SU-DHL-6 (cell line): ENCODE measurements around the gene ACTR6.

Source experiments
- H2AFZ ChIP-seq: fragments of 200-600 bp; sonication (generic); 2 replicates; pipeline ENCODE4 v1.6.1; 2014; ENCODE audit warnings: low read depth, mild to moderate bottlenecking, moderate library complexity, mixed read lengths, antibody characterized with exemption, low read length; ENCODE audit not compliant: severe bottlenecking
- H3F3A ChIP-seq: fragments of 200-600 bp; shearing (Covaris generic); 2 replicates; pipeline ENCODE4 v1.6.0; 2016; ENCODE audit warnings: antibody characterized with exemption, mild to moderate bottlenecking; ENCODE audit not compliant: insufficient read depth
- H3K27ac ChIP-seq: fragments of 200-600 bp; sonication (generic); 2 replicates; pipeline ENCODE4 v1.5.1; 2016; ENCODE audit warnings: low read depth, mild to moderate bottlenecking, low read length, moderate library complexity, mixed read lengths
- H3K27me3 ChIP-seq: fragments of 200-600 bp; sonication (generic), shearing (Covaris generic); 2 replicates; pipeline ENCODE4 v1.6.0; 2014; ENCODE audit warnings: mild to moderate bottlenecking, low read length
- H3K36me3 ChIP-seq: fragments of 200-600 bp; sonication (generic); 2 replicates; pipeline ENCODE4 v1.6.1; 2014; ENCODE audit warnings: mild to moderate bottlenecking, low read length, mixed read lengths
- H3K4me2 ChIP-seq: fragments of 300-600, 200-600 bp; shearing (Covaris generic), sonication (generic); 2 replicates; pipeline ENCODE4 v1.6.0; 2014; ENCODE audit warnings: low read length, low read depth, mild to moderate bottlenecking; ENCODE audit not compliant: poor library complexity, severe bottlenecking
- H3K4me3 ChIP-seq: fragments of 200-600 bp; sonication (generic); 2 replicates; pipeline ENCODE4 v1.5.1; 2014; ENCODE audit warnings: antibody characterized with exemption, low read length, mild to moderate bottlenecking, mixed read lengths; ENCODE audit not compliant: insufficient read depth, poor library complexity, severe bottlenecking
- H3K79me2 ChIP-seq: fragments of 200-600 bp; sonication (generic); 2 replicates; pipeline ENCODE4 v1.6.1; 2014; ENCODE audit warnings: mild to moderate bottlenecking, low read length, moderate library complexity; ENCODE audit not compliant: insufficient read depth
- H3K9ac ChIP-seq: fragments of 200-600 bp; sonication (generic); 2 replicates; pipeline ENCODE4 v1.7.0; 2014; ENCODE audit warnings: mild to moderate bottlenecking, low read length
- H3K9me2 ChIP-seq: fragments of 200-600 bp; sonication (generic); replicated peaks from 2 replicates; pipeline ENCODE4 v1.6.1; 2014; ENCODE audit warnings: low read length; ENCODE audit not compliant: insufficient read depth
- H3K9me3 ChIP-seq: fragments of 200-600 bp; sonication (generic); 2 replicates; pipeline ENCODE4 v1.6.1; 2014; ENCODE audit warnings: low read length, mixed read lengths; ENCODE audit not compliant: insufficient read depth
- H4K20me1 ChIP-seq: fragments of 200-600 bp; sonication (generic); 2 replicates; pipeline ENCODE4 v1.6.1; 2014; ENCODE audit warnings: low read depth, mild to moderate bottlenecking, antibody characterized with exemption, low read length, moderate library complexity, mixed read lengths
- EZH2phosphoT487 ChIP-seq: fragments of 200-600 bp; sonication (generic), shearing (Covaris generic); conservative IDR thresholded peaks from 2 replicates; pipeline ENCODE4 v1.6.1; 2018; ENCODE audit warnings: mild to moderate bottlenecking, antibody characterized with exemption, low read length, moderate library complexity, mixed read lengths
- TF ChIP-seq, protein P1 (sequence below): fragments of 200-600 bp; sonication (generic); IDR thresholded peaks from one replicate; pipeline ENCODE4 v1.5.1; 2017; ENCODE audit warnings: antibody characterized with exemption, mild to moderate bottlenecking, low read length, moderate library complexity; ENCODE audit not compliant: insufficient read depth, poor library complexity, severe bottlenecking

Gene ACTR6

DNA sequence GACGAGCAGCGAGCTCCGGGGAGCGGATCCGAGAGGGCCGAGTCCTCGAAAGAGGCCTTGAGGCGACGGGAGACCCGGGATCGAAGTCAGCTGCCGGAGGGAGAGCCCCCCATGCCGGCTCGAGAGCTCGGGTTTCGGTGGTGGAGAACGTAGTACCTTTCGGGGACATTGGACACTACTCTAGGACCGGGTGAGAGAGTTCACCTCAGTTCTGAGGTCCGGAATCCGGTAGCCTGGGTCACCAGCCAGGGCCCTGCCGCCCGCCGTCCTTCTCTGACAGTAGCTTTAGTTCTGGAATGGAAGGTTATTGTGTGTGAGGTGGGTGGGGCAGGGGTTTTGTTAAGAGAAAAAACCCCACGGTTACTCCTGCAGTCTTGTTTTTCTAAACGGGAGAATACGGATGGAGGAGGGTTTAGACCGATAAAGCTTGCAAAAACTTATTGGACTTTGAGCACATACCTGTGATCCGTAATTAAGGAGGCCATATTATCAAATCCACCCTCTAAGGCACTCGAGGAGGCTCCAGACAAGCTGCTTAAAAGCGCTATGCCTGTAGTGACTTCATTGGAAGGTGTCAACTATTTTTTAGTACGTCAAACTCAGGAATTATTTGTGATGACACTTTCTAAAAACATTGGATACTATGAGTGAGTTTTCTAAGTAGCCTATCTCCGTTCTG is 67.1 kb downstream of the ACTR6 start:
- Histone ChIP-seq H3K79me2 (peaks cover 51% of the 10 kb centered on the region), H3K27me3 (no peaks in the 10 kb centered on the region), H2AFZ (peak overlapping the region; percentile 87), H4K20me1 (peaks cover 14% of the 10 kb centered on the region), H3K4me3 (peak overlapping the region; percentile 91), H3K9me3 (no peaks in the 10 kb centered on the region), H3K9me2 (no peaks in the 10 kb centered on the region), H3K9ac (peak overlapping the region; percentile 90), H3F3A (no peaks in the 10 kb centered on the region), H3K4me2 (peak overlapping the region; percentile 91), H3K36me3 (no peaks in the 10 kb centered on the region; the same call in 1 of the 2 replicates), H3K27ac (peak overlapping the region; percentile 59)
- no peak for TF ChIP-seq EZH2phosphoT487

DNA sequence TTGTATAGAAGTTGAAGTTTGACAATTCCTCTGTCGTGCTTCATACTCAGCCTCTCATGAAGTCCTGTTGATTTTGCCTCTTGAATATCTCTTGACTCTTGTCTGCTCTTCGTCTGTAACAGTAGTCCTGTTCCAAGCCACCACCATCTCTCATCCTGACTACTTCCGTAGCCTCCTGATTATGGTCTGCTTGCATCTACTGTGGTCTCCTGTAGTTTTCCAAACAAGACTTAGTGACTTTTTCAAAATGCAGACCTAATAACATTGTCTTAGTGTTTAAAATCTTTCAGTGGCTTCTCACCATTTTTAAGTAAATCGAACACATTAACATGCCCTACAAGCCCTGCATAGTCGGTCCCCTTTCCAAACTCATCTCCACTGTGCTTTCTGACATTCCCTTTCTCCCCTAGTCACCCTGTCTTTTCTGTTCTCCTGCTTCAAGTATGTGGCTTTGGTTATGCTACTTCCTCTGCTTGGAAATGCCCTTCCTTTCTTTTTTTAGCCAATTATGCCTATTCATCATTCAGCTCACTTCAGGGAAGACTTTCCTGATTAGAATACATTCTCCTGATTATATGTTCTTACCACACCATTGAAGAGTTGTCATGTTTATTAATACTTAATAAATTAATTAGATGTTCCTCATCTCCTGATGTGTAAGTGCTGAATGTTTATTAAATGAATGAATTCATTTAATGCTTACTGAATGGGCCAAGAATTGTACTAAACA is 68.4 kb downstream of the ACTR6 start:
- Histone ChIP-seq H3K4me2 (peak overlapping the region; percentile 91), H3K79me2 (peaks cover 58% of the 10 kb centered on the region), H3F3A (no peaks in the 10 kb centered on the region), H3K36me3 (no peaks in the 10 kb centered on the region; the same call in 1 of the 2 replicates), H3K4me3 (no peak overlapping the region), H2AFZ (no peak overlapping the region), H3K9me3 (no peaks in the 10 kb centered on the region), H3K27me3 (no peaks in the 10 kb centered on the region), H3K9me2 (no peaks in the 10 kb centered on the region), H4K20me1 (peaks cover 14% of the 10 kb centered on the region), H3K9ac (peak overlapping the region; percentile 90; the same call in 1 of the 2 replicates), H3K27ac (no peak overlapping the region)
- TF ChIP-seq, protein P1, sequence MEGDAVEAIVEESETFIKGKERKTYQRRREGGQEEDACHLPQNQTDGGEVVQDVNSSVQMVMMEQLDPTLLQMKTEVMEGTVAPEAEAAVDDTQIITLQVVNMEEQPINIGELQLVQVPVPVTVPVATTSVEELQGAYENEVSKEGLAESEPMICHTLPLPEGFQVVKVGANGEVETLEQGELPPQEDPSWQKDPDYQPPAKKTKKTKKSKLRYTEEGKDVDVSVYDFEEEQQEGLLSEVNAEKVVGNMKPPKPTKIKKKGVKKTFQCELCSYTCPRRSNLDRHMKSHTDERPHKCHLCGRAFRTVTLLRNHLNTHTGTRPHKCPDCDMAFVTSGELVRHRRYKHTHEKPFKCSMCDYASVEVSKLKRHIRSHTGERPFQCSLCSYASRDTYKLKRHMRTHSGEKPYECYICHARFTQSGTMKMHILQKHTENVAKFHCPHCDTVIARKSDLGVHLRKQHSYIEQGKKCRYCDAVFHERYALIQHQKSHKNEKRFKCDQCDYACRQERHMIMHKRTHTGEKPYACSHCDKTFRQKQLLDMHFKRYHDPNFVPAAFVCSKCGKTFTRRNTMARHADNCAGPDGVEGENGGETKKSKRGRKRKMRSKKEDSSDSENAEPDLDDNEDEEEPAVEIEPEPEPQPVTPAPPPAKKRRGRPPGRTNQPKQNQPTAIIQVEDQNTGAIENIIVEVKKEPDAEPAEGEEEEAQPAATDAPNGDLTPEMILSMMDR, result no peak
- TF ChIP-seq EZH2phosphoT487, result no peak

DNA sequence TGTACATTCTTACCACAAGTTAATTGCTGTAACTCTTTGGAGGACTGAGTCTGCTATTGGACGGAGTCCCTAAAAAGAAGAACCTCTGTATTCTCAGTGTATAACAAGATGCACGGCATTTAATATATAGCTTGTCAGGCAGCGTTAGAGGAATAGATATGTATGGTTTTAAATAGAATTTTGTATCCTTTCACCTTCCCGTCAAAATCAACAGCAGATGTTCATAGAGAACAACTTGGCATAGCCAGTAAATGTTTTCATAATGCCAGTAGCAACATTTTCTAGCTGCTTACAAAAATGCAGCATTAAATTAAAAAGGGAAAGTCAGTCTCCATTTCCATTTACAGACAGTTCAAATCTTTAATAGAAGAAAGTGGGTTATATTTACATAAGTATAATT is 73.2 kb downstream of the ACTR6 start:
- Histone ChIP-seq H4K20me1 (peaks cover 7% of the 10 kb centered on the region), H3F3A (no peaks in the 10 kb centered on the region), H3K9me3 (no peaks in the 10 kb centered on the region), H3K9ac (no peak overlapping the region), H3K4me2 (no peak overlapping the region), H3K4me3 (no peak overlapping the region), H2AFZ (no peak overlapping the region), H3K9me2 (no peaks in the 10 kb centered on the region), H3K79me2 (peaks cover 89% of the 10 kb centered on the region), H3K27ac (no peak overlapping the region), H3K36me3 (no peaks in the 10 kb centered on the region; the same call in 1 of the 2 replicates), H3K27me3 (no peaks in the 10 kb centered on the region)
- TF ChIP-seq, protein P1, result no peak
- no peak for TF ChIP-seq EZH2phosphoT487
